ENCODE data around the gene LRRFIP1.

DNA sequence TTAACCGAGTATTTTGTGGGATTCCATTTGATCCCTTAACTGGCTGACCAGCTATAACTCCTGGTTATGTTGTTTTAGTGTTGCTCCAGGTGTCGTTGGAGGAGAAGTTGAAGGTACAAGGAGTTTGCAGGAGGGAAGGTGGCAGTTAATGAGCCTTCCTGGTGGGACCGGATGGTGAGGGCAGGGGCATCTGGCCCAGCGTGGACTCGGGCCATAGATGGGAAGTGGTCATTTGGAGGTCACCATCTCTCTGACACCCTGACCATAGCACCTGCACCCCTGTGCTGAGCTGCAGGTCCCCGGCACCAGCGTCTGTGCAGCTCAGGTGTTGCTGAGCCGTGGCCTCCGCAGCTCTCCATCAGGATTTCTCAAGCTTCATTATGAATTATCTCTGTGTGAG lies 119.8 kb downstream of the LRRFIP1 start:
- TF ChIP-seq EP300 (IDR thresholded peaks at IDR 0.05) = no peak
- TF ChIP-seq POLR2A (IDR thresholded peaks at IDR 0.05) = no peak
